GM12874 (cell line): ENCODE results near the gene MTFMT.

ENCODE experiments used
- CTCF ChIP-seq: IDR thresholded peaks from 2 replicates; pipeline ENCODE4 v1.5.1; 2011; ENCODE audit warnings: low read depth, mild to moderate bottlenecking, control low read depth, low read length, moderate library complexity; ENCODE audit not compliant: insufficient read depth

Gene MTFMT

GRCh38 chr15:64985366-64986033 lies 43.9 kb downstream of the MTFMT start:
- no peak for TF ChIP-seq CTCF

GRCh38 chr15:64982472-64982871 lies 47.0 kb downstream of the MTFMT start:
- no peak for TF ChIP-seq CTCF

- TF ChIP-seq CTCF: no peak
Observed at GRCh38 chr15:64981812-64982431, 47.5 kb downstream of the MTFMT start.

- no peak for TF ChIP-seq CTCF
Observed at GRCh38 chr15:64979252-64979710, 50.2 kb downstream of the MTFMT start.

GRCh38 chr15:64975390-64975789 lies 54.0 kb downstream of the MTFMT start:
- no peak for TF ChIP-seq CTCF

GRCh38 chr15:64970698-64971097 lies 58.7 kb downstream of the MTFMT start:
- no peak for TF ChIP-seq CTCF

GRCh38 chr15:64969401-64969800 lies 60.0 kb downstream of the MTFMT start:
- TF ChIP-seq CTCF: no peak
